Mesendoderm (in vitro differentiated cells): ENCODE data around the gene HMGXB3.

Source experiments
- DNase-seq: peaks from one replicate; pipeline ENCODE4 v3.0.0; 2013
- H2AK5ac ChIP-seq: 2 replicates; pipeline ENCODE4 v1.6.1; 2013; ENCODE audit warnings: low read length, inconsistent platforms
- H2BK120ac ChIP-seq: 2 replicates; pipeline ENCODE4 v1.6.1; 2013; ENCODE audit warnings: low read depth, mild to moderate bottlenecking, low read length, moderate library complexity, mixed read lengths
- H2BK15ac ChIP-seq: replicated peaks from 2 replicates; pipeline ENCODE4 v1.6.1; 2013; ENCODE audit warnings: low read depth, mild to moderate bottlenecking, moderate library complexity
- H2BK5ac ChIP-seq: 2 replicates; pipeline ENCODE4 v1.6.1; 2013; ENCODE audit warnings: low read length, inconsistent platforms
- H3K18ac ChIP-seq: 2 replicates; pipeline ENCODE4 v1.6.1; 2013; ENCODE audit warnings: mild to moderate bottlenecking, low read length, mixed read lengths
- H3K23ac ChIP-seq: one replicate; pipeline ENCODE4 v1.6.1; 2013; ENCODE audit warnings: low read length
- H3K27ac ChIP-seq: 2 replicates; pipeline ENCODE4 v1.5.1; 2013; ENCODE audit warnings: low read depth, mild to moderate bottlenecking, inconsistent platforms, low read length, moderate library complexity
- H3K27me3 ChIP-seq: 2 replicates; pipeline ENCODE4 v1.6.1; 2013; ENCODE audit warnings: low read length, control low read depth, mild to moderate bottlenecking, inconsistent platforms; ENCODE audit not compliant: insufficient read depth, poor library complexity
- H3K36me3 ChIP-seq: 2 replicates; pipeline ENCODE4 v1.6.1; 2013; ENCODE audit warnings: low read length, inconsistent platforms; ENCODE audit not compliant: control insufficient read depth, insufficient read depth
- H3K4ac ChIP-seq: one replicate; pipeline ENCODE4 v1.6.1; 2013; ENCODE audit warnings: low read depth, mild to moderate bottlenecking, low read length, moderate library complexity
- H3K4me1 ChIP-seq: 2 replicates; pipeline ENCODE4 v1.6.1; 2013; ENCODE audit warnings: low read depth, low read length, inconsistent platforms; ENCODE audit not compliant: control insufficient read depth
- H3K4me2 ChIP-seq: 2 replicates; pipeline ENCODE4 v1.6.1; 2013; ENCODE audit warnings: low read length
- H3K4me3 ChIP-seq: 2 replicates; pipeline ENCODE4 v1.5.1; 2013; ENCODE audit warnings: mild to moderate bottlenecking, low read length
- H3K56ac ChIP-seq: one replicate; pipeline ENCODE4 v1.6.1; 2013; ENCODE audit warnings: low read length
- H3K79me1 ChIP-seq: 2 replicates; pipeline ENCODE4 v1.6.1; 2013; ENCODE audit warnings: low read length, inconsistent platforms
- H3K79me2 ChIP-seq: 2 replicates; pipeline ENCODE4 v1.6.1; 2013; ENCODE audit warnings: mild to moderate bottlenecking, low read length; ENCODE audit not compliant: control insufficient read depth, insufficient read depth
- H3K9ac ChIP-seq: 2 replicates; pipeline ENCODE4 v1.6.1; 2013; ENCODE audit warnings: low read length, inconsistent platforms
- H4K5ac ChIP-seq: one replicate; pipeline ENCODE4 v1.6.1; 2013; ENCODE audit warnings: low read length
- H4K8ac ChIP-seq: one replicate; pipeline ENCODE4 v1.6.1; 2013; ENCODE audit warnings: low read depth, mild to moderate bottlenecking, control low read depth, low read length, moderate library complexity
- WGBS: extraction: QIAGEN DNeasy Blood & Tissue Kit; methylation state at CpG from one replicate; pipeline ENCODE4 v1.1.7; 2013; ENCODE audit warnings: low lambda C conversion rate, missing lambda C conversion rate; ENCODE audit not compliant: insufficient coverage; ENCODE audit errors: extremely low coverage; 5-methylcytosine and 5-hydroxymethylcytosine counted together

The HMGXB3 gene

DNA sequence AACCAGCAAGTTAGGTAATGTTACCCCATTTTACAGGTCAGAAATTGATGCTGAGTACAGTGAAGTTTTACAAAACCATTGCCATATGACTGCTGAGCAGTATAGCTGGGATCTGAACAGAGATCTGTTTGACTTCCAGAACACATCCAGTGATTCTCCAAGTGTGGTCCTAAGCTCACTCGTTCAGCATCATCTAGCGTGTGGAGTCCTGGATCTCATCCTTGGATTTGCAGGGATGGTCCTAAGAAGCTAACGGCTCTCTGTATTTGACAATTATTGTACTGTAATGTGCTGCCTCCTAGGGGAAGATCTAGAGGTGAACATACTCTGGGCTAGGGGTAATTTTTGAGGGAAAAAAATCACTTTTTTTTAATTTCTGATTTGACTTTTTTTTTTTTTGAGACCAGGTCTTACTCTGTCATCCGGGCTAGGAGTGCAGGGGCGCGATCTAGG, 38.6 kb upstream of the HMGXB3 start:
- DNase-seq, result peak; percentile 65
- Histone ChIP-seq H3K4me3 (no peak overlapping the region), H3K4me2 (no peak overlapping the region), H2BK15ac (no peak overlapping the region), H3K18ac (no peak overlapping the region), H3K79me2 (no peaks in the 10 kb centered on the region), H3K27ac (no peak overlapping the region), H3K23ac (no peak overlapping the region), H2BK120ac (no peak overlapping the region), H3K4me1 (peaks cover 8% of the 10 kb centered on the region), H2AK5ac (no peak overlapping the region), H2BK5ac (no peak overlapping the region), H4K5ac (no peak overlapping the region), H3K4ac (no peak overlapping the region), H3K27me3 (no peaks in the 10 kb centered on the region), H3K56ac (no peak overlapping the region), H4K8ac (no peak overlapping the region), H3K9ac (no peak overlapping the region), H3K36me3 (no peaks in the 10 kb centered on the region), H3K79me1 (no peaks in the 10 kb centered on the region)
- WGBS, result no CpG with 5 or more reads among the region's 6 CpGs

DNA sequence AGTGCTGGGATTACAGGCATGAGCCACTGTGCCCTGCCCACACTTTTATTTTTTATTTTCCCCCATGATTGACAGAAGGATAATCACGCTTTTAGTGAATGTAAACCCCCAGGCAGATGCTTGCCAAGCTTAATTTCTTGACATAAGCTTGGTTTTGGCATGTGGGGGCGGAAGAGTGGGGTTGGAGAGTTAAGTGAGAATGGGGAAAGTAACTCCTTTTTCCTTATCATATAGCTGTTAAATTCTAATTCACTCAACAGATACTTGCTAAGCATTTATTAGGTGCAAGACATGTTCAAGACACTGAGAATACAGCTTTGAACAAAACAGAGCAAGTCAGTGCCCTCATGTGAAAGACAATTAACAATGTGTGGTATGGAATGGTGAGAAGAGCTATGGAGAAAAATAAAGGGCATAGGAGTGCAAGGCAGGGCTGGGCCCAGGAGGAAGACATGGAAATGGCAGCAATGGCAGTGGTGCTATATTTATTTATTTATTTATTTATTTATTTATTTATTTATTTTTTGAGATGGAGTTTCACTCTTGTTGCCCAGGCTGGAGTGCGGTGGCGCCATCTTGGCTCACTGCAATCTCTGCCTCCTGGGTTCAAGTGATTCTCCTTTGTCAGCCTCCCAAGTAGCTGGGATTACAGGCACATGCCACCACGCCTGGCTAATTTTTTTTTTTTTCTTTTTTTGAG, 37.8 kb upstream of the HMGXB3 start:
- no peak overlapping the region for H3K4me3 ChIP-seq
- no peak overlapping the region for H3K9ac ChIP-seq
- H3K36me3 ChIP-seq, result no peaks in the 10 kb centered on the region
- no peak overlapping the region for H3K4me2 ChIP-seq
- H4K8ac ChIP-seq, result no peak overlapping the region
- H3K4ac ChIP-seq, result no peak overlapping the region
- peaks cover 8% of the 10 kb centered on the region for H3K4me1 ChIP-seq
- H2AK5ac ChIP-seq, result no peak overlapping the region
- no peak overlapping the region for H2BK120ac ChIP-seq
- no peak overlapping the region for H4K5ac ChIP-seq
- H2BK5ac ChIP-seq, result no peak overlapping the region
- no peak overlapping the region for H3K27ac ChIP-seq
- no peak for DNase-seq
- H2BK15ac ChIP-seq, result no peak overlapping the region
- H3K23ac ChIP-seq, result no peak overlapping the region
- WGBS, result no CpG with 5 or more reads among the region's 5 CpGs
- no peak overlapping the region for H3K56ac ChIP-seq
- H3K79me2 ChIP-seq, result no peaks in the 10 kb centered on the region
- no peaks in the 10 kb centered on the region for H3K27me3 ChIP-seq
- no peaks in the 10 kb centered on the region for H3K79me1 ChIP-seq
- H3K18ac ChIP-seq, result no peak overlapping the region

DNA sequence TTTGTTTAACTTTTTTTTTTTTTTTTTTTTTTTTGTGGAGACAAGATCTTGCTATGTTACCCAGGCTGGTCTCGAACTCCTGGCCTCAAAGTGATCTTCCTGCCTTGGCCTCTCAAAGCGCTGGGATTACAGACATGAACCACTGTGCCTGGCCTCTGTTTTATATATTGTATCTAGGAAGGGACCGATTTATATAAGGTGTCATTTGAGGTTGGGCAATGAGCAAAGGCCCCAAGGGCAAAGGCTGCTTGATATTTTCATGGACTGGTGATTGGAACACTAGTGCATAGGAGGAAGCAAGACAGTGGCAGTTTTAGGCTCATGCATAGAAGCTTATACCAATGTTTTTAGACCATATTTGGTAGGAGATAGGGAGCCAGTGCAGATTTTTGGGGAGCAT, 36.8 kb upstream of the HMGXB3 start:
- Histone ChIP-seq H2BK15ac (no peak overlapping the region), H2AK5ac (no peak overlapping the region), H4K8ac (no peak overlapping the region), H3K27me3 (no peaks in the 10 kb centered on the region), H3K4me2 (no peak overlapping the region), H3K23ac (no peak overlapping the region), H3K4me3 (no peak overlapping the region), H2BK120ac (no peak overlapping the region), H4K5ac (no peak overlapping the region), H3K36me3 (no peaks in the 10 kb centered on the region), H3K79me1 (no peaks in the 10 kb centered on the region), H3K4me1 (peaks cover 8% of the 10 kb centered on the region), H3K56ac (no peak overlapping the region), H3K4ac (no peak overlapping the region), H3K79me2 (no peaks in the 10 kb centered on the region), H3K9ac (no peak overlapping the region), H3K27ac (no peak overlapping the region), H3K18ac (no peak overlapping the region), H2BK5ac (no peak overlapping the region)
- no peak for DNase-seq
- whole genome bisulfite sequencing, result no CpG with 5 or more reads among the region's 3 CpGs

DNA sequence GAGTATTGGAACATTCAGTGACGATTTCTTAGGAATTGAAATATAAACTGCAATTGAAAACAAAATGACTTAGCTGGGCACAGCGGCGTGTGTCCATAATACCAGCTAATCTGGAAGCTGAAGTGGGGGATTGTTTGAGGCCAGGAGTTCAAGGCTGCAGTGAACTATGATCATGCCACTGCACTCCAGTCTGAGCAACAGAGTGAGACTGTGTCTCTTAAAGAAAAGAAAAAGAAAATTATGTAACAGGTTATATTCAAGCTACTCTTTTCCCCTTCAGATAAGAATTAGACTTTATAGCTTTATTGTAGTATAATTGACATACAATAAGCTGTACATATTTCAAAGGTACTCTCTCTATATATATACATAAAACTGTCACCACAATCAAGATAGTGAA, 33.6 kb upstream of the HMGXB3 start:
- Histone ChIP-seq H3K23ac (no peak overlapping the region), H2AK5ac (no peak overlapping the region), H3K36me3 (no peaks in the 10 kb centered on the region), H2BK15ac (no peak overlapping the region), H3K18ac (no peak overlapping the region), H3K4me3 (no peak overlapping the region), H3K56ac (no peak overlapping the region), H3K79me1 (no peaks in the 10 kb centered on the region), H3K4me2 (no peak overlapping the region), H4K8ac (no peak overlapping the region), H3K4me1 (no peaks in the 10 kb centered on the region), H2BK120ac (no peak overlapping the region), H4K5ac (no peak overlapping the region), H3K79me2 (no peaks in the 10 kb centered on the region), H3K27ac (no peak overlapping the region), H3K27me3 (no peaks in the 10 kb centered on the region), H3K4ac (no peak overlapping the region), H2BK5ac (no peak overlapping the region), H3K9ac (no peak overlapping the region)
- no peak for DNase-seq
- no CpG with 5 or more reads among the region's 3 CpGs for WGBS

DNA sequence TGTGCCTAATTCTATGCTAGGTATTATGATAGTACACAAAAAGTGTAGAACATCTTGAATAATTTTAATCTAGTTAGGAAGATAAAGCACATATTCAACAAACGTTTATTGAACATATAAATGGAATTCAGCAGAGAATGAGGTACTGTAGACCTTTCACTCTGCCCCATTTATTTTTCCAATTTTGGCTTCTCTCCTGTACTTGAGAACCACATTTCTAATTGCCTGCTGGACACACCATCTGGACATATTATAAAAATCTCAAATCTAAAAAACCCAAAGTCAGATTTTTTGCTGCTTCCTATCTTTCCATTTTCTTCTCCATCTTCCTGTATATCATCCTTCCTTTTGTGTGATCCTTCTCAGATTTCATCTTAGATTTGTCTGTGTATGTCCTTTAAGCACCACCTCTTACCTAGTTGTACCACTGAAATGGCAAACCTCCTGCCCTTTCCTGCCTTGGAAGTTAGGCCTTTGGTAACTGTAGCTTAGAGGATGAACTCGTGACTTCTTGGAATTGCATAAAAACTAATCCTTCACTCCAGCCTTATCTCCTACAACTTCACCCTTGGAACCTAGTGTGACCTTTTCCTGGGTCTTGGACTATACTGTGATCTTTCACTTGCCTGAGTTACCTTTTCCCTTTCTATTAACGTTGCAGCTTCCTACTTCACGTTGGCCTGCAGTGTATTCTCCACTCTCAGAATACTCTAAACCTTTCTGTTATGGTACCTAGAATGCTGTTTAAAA, 31.2 kb upstream of the HMGXB3 start:
- Histone ChIP-seq H3K27me3 (no peaks in the 10 kb centered on the region), H2BK15ac (no peak overlapping the region), H3K79me2 (no peaks in the 10 kb centered on the region), H3K56ac (no peak overlapping the region), H3K79me1 (no peaks in the 10 kb centered on the region), H3K4me1 (no peaks in the 10 kb centered on the region), H3K36me3 (no peaks in the 10 kb centered on the region), H4K8ac (no peak overlapping the region), H2BK120ac (no peak overlapping the region), H3K9ac (no peak overlapping the region), H2AK5ac (no peak overlapping the region), H3K4ac (no peak overlapping the region), H3K4me3 (no peak overlapping the region), H2BK5ac (no peak overlapping the region), H3K4me2 (no peak overlapping the region), H3K23ac (no peak overlapping the region), H3K18ac (no peak overlapping the region), H3K27ac (no peak overlapping the region), H4K5ac (no peak overlapping the region)
- DNase-seq, result no peak
- WGBS, result no CpG with 5 or more reads among the region's 4 CpGs
